GM18498 (cell line): ENCODE results near the gene FIG4.
"Not testable (repeated sequence)": the region's sequence is repeated elsewhere in the genome, so short reads cannot be mapped to it uniquely, and the experiment has no call there.

Experiments
- ATAC-seq: cut with Tn5 transposase; IDR thresholded peaks from one replicate; pipeline ENCODE4 v1.9.1; 2021; ENCODE audit warnings: mild to moderate bottlenecking, moderate library complexity; ENCODE audit not compliant: unreplicated experiment

The FIG4 gene

DNA sequence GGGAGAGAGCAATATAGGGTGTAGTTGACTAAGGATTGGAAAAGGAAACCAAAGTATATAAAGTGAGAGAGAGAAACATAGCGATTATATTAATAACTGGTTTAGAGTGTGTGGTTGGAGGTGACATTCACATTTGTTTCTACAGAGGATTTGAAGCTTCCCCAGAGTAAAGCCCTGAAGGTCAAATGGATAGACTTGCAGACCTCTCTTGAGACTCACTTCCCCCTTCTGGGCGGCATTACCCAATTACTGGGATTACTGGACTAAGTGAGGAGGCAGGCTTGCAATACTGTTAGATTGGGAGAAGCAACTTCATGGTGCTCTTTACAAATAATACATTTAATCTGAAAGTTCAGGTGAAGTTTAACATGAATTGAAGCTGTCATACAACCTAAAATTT lies 10.7 kb downstream of the FIG4 start:
- no peak for ATAC-seq

DNA sequence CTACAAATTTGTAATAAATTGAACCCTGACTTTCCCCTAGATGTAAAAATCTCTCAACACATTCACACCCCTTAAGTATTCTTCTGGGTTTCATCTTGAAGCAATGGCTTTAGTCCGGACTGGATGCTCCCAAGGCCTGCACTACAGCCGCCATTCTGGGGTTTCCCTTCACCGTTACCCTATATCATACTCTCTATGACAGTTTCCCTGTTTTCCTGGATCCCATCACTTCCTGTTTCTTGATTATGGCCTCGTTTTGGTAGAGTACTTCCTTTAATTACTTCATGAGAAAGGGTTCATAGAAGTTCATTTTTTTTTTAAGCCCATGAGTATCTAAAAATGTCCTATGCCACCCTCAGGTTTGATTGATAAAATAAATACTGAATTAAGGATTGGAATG lies 11.7 kb downstream of the FIG4 start:
- ATAC-seq: no peak

DNA sequence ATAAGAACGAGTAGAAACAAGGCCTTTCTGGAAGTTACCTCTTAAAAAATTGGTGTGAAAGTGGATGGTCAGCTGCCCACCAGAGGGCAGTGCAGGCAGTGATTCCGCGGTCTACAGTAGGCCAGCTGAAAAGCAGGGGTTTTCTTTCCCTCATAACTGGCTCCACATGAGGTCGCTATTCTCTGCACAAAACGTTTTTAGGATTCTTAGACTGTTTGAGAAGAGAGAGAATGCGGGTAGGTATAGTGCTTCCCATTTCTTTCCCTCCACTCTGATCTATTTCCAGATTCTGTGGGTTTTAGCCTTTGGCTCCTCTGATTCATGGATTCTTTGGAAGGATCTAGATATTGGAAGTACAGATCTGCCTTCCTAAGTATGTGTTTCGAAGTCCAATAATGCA lies 14.2 kb downstream of the FIG4 start:
- ATAC-seq: peak; percentile 90

DNA sequence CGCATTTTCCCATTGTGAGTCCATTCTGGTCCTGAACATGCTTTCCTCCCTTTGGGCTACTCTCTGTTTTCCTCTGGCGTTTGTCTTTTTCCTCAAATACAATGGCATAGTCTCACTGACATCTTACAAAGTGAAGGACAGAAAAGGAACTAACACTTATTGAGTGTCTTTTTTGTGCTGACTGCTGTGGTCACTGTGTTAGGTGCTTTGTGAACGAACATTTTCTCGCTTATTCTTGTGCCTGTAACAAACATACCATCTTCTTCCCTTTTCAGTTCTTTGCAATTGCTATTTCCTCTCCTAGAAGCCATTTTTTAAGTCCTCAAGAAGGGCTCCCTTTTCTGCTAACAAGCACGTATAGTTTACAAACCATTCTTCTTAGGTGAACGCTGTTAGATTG lies 15.4 kb downstream of the FIG4 start:
- ATAC-seq: no peak

DNA sequence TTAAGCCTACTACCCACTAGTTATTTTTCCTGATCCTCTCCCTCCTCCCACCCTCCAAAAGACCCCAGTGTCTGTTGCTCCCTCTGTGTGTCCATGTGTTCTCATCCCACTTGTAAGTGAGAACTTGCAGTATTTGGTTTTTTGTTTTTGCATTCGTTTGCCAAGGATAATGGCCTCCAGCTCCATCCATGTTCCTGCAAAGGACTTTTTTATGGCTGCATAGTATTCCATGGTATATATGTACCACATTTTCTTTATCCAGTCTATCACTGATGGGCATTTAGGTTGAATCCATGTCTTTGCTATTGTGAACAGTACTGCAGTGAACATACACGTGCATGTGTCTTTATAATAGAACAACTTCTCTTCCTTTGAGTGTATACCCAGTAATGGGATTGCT lies 17.0 kb downstream of the FIG4 start:
- not testable (repeated sequence) for ATAC-seq

DNA sequence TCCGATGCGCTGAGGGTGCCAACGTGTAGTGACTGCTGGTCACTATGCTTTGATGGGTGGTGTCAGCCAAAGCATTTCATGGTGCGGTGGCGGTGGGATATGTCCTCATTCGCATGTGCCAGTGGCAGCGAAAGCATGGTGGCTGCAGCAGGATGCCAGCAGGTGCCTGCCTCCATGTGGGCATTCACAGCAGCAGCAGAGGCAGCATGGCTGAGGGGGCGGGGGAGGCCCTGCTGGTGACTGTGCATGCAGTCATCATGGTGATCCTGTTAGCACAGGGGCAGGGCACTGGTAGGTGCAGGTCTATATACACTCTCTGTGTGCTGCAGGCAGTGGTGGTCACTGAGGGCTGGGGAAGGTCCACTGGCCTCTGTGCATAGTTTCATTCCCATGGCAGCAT lies 22.0 kb downstream of the FIG4 start:
- ATAC-seq: no peak

DNA sequence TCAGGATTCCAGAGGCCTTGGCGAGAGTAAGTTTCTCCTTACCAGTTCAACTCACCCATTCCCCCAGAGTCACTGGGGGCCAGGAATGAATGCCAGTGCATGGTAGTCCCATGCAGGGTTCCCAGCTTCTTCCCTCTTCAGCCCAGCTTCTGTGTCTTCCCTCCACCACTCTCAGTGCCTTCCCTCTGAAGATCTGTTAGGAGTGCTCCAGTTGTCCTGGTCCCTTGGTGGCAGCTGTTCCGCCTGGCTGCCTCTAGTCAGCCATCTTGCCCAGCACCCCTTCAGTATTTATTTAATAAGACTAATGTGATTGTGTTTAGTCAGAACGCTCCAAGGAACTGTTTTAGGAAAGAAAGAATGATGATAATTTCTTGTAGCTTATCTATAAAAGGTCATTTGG lies 23.1 kb downstream of the FIG4 start:
- ATAC-seq: no peak

DNA sequence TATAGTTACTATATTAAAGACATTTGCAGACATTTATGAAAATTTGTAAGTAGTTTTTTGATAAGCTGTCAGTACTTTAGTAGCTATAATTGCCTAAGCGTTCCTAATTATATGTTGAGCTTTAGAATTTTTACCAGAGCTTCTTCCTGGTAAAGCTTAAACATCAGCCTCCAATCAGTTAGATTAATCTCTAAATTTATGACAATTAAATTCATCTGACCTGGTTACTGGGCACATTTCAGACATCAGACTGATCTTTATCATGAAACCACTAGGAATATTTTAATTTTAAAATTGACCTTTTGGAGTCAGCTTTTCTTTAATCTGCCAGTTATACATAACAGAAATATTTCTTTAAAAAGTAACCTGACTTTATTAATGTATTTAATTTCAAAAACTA lies 23.5 kb downstream of the FIG4 start:
- ATAC-seq: no peak

DNA sequence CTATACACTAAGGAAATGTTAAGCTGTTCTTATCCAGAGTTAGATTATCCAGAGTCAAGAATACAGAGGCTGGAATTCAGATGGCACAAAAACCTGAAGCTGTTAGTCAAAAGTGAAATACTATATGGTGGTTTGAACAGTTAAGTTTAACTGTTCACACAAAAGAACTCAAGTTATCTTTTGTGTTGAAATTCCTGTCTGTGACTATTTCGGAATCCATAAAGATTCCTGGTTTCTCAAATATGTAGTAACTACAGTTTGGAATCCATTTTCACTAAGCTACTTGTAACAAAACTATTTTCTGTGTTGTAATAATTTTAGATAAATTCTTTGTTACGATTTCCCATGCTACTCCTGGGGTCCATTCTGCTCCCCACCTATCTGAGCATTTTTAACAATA lies 24.5 kb downstream of the FIG4 start:
- ATAC-seq: no peak

DNA sequence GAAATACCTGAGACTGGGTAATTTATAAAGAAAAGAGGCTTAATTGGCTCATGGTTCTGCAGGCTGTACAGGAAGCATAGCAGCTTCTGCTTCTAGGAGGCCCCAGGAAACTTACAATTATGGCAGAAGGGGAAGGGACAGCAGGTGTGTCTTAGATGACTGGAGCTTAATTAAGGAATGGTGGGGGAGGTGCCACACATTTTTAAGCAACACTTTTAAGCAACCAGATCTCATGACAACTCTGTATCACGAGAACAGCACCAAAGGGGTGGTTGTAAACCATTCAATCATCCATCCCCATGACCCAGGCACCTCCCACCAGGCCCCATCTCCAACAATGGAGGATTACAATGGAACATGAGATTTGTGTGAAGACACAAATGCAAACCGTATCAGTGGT lies 26.9 kb downstream of the FIG4 start:
- no peak for ATAC-seq

DNA sequence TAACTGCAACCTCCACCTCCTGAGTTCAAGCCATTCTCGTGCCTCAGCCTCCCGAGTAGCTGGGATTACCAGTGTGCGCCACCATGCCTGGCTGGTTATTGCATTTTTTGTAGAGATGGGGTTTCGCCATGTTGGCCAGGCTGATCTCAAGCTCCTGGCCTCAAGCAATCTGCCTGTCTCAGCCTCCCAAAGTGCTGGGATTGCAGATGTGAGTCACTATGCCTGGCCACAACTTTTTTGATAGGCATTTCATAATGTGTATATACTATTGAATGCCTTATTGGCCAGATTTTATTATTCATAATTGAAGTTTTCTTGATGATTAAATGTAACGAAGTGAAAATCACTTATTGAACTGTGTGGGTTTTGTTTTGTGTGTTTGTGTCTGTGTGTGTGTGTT lies 27.9 kb downstream of the FIG4 start:
- ATAC-seq: no peak

DNA sequence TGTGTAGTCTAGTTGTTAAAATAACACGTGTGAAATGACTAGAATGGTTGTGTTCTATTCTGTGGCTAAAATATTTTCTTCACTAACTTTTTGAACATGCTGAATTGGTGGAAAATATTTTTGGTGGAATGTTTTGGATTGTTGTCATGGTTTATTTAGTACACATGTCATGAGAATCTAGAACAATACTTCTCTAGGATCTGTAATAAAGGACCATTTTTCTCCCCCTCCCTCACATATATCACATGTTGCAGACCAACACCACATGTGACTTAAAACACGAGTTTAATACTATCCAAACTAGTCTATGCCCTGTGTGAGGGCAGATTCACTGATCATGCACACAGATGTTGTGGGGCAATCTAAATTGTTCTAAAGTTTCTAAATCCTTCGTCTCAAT lies 29.2 kb downstream of the FIG4 start:
- ATAC-seq: no peak

DNA sequence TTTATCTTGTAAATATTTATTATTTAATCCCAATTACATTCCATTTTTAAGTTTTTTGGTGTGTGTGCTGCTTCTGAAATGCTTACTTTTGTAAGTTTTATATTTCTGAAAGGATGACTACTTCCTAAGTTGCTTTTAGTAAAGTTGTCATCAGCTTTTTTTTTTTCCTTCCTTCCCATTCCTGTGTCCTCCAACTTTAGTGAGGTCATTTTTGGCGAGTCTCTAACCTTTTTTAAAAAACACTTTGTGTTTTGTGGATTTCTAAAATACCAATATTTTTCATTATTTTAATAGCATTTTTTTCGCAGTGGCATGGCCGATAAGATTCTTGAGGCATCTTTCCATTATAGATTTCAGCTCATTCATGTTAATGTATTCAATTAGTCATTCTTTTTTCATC lies 30.9 kb downstream of the FIG4 start:
- ATAC-seq: no peak

DNA sequence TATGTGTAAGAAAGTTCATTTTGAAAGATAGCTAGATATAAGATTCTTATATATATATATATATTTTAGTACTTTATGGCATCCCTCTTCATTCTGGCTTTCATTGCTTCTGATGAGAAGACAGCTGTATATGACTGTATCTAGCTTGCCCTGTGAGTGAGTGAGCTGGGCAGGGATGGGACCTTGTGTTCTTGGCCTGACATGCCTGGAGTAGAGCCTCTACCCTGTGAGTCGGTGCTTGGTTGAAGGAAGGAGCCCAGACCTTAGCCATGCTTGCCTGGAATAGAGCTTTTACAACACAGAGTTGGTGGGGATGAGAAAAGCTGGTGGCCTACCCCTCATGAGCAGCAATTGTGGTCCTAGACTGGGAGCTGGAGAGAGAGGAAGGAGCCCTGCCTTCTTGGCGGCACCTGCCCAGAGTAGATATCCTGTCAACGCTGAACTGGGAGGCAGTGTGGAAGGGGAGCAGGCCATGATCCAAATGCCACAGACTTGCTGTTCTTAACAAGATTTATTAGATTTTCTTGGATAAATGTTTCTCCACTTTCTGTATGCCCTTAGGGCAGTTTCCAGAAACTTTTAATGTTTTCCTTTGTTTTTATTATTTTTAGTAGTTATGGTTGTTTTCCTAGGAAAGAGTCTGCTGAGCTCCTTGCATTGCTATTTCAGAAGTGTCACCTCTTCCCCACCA lies 31.6 kb downstream of the FIG4 start:
- ATAC-seq: no peak

DNA sequence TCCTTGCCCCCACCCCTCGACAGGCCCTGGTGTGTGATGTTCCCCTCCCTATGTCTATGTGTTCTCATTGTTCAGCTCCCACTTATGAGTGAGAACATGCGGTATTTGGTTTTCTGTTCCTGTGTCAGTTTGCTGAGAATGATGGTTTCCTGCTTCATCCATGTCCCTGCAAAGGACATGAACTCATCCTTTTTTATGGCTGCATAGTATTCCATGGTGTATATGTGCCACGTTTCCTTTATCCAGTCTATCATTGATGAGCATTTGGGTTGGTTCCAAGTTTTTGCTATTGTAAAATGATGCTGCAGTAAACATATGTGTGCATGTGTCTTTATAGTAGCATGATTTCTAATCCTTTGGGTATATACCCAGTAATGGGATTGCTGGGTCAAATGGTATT lies 34.2 kb downstream of the FIG4 start:
- not testable (repeated sequence) for ATAC-seq

DNA sequence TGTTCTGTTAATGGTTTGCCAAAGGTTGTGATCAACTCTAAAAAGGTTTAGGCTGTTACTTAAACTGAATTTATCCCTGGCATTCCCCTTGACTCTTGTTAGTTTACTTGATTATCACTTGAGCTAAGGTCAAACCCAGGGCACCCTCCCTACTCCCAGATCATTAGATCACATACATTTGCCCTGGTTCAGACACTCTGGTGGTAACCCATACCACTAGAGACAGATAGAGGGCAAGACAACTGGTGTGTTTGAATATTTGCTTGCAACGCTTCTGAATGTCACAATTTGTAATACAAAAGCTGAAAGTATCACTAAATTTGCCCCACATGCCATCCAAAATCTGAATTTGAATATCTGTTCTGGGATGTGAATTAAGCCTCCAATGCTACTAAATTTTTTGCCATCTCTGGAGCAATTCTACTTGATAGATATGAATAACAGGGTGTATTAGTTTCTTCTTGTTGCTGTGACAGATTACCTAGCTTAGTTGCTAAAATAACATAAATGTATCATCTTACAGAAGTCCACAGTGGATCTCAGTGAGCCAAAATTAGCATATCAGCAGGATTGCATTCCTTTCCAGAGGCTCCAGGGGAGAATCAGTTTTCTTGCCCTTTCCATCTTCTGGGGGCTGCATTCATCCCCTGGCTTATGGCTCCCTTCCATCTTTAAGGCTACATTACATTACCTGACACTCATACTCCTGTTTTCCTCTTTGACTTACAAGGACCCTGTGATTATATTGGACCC lies 45.4 kb downstream of the FIG4 start:
- ATAC-seq: no peak

DNA sequence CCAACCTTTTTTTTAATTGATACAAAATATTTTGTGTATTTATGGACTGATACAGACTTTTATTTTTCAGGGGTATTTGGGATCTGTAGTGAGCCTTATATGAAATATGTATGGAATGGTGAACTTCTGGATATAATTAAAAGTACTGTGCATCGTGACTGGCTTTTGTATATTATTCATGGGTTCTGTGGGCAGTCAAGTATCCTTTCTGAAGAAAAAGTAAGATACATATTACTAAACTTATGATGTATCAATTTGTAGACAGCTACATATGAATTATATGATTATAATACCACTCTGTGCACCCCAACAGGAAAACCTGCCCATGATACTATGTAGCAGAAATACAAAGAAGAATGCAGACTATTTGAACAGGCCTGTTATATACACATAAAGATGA lies 47.2 kb downstream of the FIG4 start:
- ATAC-seq: no peak

DNA sequence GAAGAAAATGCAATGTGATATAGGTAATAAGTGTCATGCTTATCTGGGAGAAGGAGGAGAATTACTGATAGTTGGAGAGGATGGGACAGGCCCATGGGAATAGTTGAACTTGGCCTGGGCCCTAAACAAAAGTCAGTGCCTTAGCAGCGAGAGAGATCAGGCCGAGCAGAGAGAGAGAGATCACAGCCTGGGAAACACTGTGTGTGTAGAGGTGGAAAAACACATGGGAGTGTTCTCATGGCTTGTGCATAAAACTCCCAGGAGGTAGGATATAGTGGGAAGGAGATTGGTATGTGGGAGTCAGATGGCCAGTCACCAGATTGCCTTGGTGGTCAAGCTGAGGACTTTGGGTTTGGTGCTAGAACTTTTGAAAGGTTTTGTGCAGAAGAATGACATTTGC lies 47.6 kb downstream of the FIG4 start:
- ATAC-seq: no peak

DNA sequence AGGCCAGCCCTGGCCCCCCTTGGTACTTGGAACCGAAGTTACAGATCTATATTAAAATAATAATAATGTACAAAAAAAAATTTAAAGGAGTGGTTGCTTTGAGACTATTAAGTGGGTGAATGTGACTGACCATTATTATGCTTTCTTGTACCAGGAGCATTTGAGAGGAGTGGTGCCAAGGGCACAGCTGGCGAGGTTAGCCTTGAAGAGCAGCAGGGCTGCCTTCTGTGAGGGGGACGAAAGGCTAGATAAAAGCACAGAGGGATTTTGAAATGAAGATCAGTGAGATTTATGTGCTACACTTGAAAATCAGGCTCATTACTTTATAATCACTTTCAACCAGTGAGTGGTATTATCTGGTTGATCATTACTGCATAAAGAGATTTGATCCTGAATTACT lies 48.6 kb downstream of the FIG4 start:
- no peak for ATAC-seq

DNA sequence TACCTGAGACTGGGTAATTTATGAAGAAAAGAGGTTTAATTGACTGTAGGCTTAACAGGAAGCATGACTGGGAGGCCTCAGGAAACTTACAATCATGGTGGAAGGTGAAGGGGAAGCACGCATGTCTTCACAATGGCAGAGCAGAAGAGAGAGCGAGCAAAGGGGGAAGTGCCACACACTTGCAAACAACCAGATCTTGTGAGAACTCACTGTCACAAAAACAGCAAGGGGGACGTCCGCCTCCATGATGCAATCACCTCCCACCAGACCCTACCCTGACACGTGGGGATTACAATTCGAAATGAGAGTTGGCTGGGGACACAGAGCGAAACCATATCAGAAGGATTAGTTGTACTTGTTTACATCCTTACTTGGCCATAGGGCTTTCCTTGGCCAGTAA lies 49.7 kb downstream of the FIG4 start:
- ATAC-seq: no peak

DNA sequence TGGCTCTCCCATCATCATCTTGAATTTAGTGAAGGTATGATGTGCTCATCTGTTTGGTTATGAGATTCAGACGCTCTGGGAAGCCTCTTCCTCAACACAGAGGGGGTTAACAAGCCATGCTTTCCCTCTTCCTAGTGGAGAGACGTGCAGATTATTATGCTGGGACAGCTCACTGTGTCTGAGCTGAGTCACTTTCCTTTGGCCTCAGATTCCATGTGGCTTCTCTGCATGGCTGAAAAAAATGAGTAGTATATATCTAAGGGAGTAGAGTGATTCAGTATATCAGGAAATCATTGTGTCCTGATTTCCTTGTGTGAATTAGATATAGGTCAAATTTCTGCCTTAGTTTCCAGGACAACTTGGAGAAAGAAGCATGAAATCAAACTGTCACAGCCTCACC lies 52.6 kb downstream of the FIG4 start:
- no peak for ATAC-seq

DNA sequence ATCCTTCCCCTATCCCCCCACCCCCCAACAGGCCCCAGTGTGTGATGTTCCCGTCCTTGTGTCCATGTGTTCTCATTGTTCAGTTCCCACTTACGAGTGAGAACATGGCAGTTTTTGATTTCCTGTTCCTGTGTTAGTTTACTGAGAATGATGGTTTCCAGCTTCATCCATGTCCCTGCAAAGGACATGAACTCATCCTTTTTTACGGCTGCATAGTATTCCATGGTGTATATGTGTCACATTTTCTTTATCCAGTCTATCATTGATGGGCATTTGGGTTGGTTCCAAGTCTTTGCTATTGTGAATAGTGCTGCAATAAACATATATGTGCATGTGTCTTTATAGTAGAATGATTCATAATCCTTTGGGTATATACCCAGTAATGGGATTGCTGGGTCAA lies 53.7 kb downstream of the FIG4 start:
- ATAC-seq: not testable (repeated sequence)

DNA sequence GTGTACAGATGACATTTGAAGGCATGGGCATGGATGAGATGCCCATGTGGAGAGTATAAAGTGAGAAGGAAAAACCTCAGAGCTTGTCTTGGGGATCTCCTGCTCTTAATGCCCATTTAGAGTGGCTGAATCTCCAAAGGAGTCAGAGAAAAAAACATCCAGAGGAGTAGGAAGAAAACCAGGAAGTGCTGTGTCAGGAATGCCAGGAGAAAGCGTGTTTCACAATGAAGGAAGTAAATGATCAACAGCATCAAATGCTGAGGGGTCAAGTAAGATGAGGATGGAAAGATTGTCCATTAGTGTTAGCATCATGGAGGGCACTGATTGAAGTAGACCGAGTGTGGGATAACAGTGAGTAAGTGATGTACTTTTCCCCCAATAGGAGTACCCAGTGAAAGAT lies 56.1 kb downstream of the FIG4 start:
- ATAC-seq: no peak
